GM12878 (cell line): ENCODE measurements around the gene PSMB7.

Source experiments
- ATF3 ChIP-seq: IDR thresholded peaks from 2 replicates; pipeline ENCODE4 v1.6.1; 2011; ENCODE audit warnings: low read depth, mild to moderate bottlenecking, low read length, moderate library complexity, borderline replicate concordance; ENCODE audit errors: extremely low read depth
- CEBPB ChIP-seq, 2 experiments: fragments of 150-350 bp in 1 of 2; IDR thresholded peaks; 2 replicates each; pipeline ENCODE4 v1.6.1; 2012 to 2014; ENCODE audit warnings: low read depth in 2 of 2, low read length in 2 of 2, borderline replicate concordance in 1 of 2, inconsistent platforms in 1 of 2
- CTCF ChIP-seq, 3 experiments: IDR thresholded peaks in 2 of 3; conservative IDR thresholded peaks in 1 of 3; 2 replicates each; pipeline ENCODE4 v1.5.1; 2011; ENCODE audit warnings: low read depth in 3 of 3, low read length in 3 of 3, mild to moderate bottlenecking in 3 of 3, control low read depth in 2 of 3, moderate library complexity in 2 of 3, inconsistent platforms in 1 of 3, mixed read lengths in 1 of 3; ENCODE audit not compliant: control insufficient read depth in 2 of 3, insufficient read depth in 1 of 3; ENCODE audit errors: extremely low read depth in 1 of 3
- ELK1 ChIP-seq: IDR thresholded peaks from 2 replicates; pipeline ENCODE4 v1.6.1; 2012; ENCODE audit warnings: low read depth, low read length, improper control_type of control experiment
- EP300 ChIP-seq, 2 experiments: fragments of 150-350 bp in 1 of 2; IDR thresholded peaks; 2 replicates each; pipeline ENCODE4 v1.6.1; 2011 to 2012; ENCODE audit warnings: low read depth in 2 of 2, low read length in 2 of 2, borderline replicate concordance in 1 of 2, improper control_type of control experiment in 1 of 2, inconsistent platforms in 1 of 2; ENCODE audit not compliant: control insufficient read depth in 1 of 2
- GABPA ChIP-seq: IDR thresholded peaks from 2 replicates; pipeline ENCODE4 v1.6.1; 2014; ENCODE audit warnings: antibody characterized with exemption, low read depth, mild to moderate bottlenecking, inconsistent platforms
- JUND ChIP-seq: IDR thresholded peaks from 2 replicates; pipeline ENCODE4 v1.6.1; 2012; ENCODE audit warnings: low read depth, mild to moderate bottlenecking, low read length, improper control_type of control experiment, moderate library complexity
- NFIC ChIP-seq: IDR thresholded peaks from 2 replicates; pipeline ENCODE4 v1.6.1; 2012; ENCODE audit warnings: low read depth, mild to moderate bottlenecking, inconsistent platforms, low read length, moderate library complexity
- PBX3 ChIP-seq: IDR thresholded peaks from 2 replicates; pipeline ENCODE4 v1.6.1; 2011; ENCODE audit warnings: mild to moderate bottlenecking, low read depth, low read length, moderate library complexity; ENCODE audit not compliant: insufficient replicate concordance
- RAD51 ChIP-seq: fragments of 450-650 bp; IDR thresholded peaks from 2 replicates; pipeline ENCODE4 v1.6.1; 2016; ENCODE audit warnings: moderate library complexity, mild to moderate bottlenecking, inconsistent platforms
- REST ChIP-seq: IDR thresholded peaks from 2 replicates; pipeline ENCODE4 v1.6.1; 2012; ENCODE audit warnings: mild to moderate bottlenecking, low read depth, low read length
- YY1 ChIP-seq: IDR thresholded peaks from 2 replicates; pipeline ENCODE4 v1.6.1; 2011; ENCODE audit warnings: low read depth, mild to moderate bottlenecking, low read length

GRCh38 chr9:124420991-124421543 lies 5.8 kb upstream of the PSMB7 start:
- TF ChIP-seq GABPA = no peak
- TF ChIP-seq CTCF (IDR thresholded peaks at IDR 0.05 in 2 of 3, conservative IDR thresholded peaks at IDR 0.05 in 1 of 3; ENCODE audit: control insufficient read depth in 2 of 3, extremely low read depth in 1 of 3, insufficient read depth in 1 of 3, low read depth in 3 of 3, low read length in 3 of 3) = no peak
- no peak for TF ChIP-seq JUND
- no peak for TF ChIP-seq YY1
- no peak for TF ChIP-seq PBX3
- TF ChIP-seq NFIC = no peak
- TF ChIP-seq REST = no peak
- TF ChIP-seq RAD51 = no peak
- no peak for TF ChIP-seq ATF3
- no peak for TF ChIP-seq ELK1
- TF ChIP-seq EP300 (IDR thresholded peaks at IDR 0.05; ENCODE audit: borderline replicate concordance in 1 of 2, control insufficient read depth in 1 of 2, low read depth in 2 of 2, low read length in 2 of 2) = no peak
- TF ChIP-seq CEBPB (IDR thresholded peaks at IDR 0.05; ENCODE audit: borderline replicate concordance in 1 of 2, low read depth in 2 of 2, low read length in 2 of 2) = no peak
